Endothelial cell (in vitro differentiated cells): Measurements from ENCODE around the gene TFCP2L1. TPM values are rescaled to one million over a fixed set of nuclear protein-coding genes. Genes with fewer than 3 reads are reported as not detected.

Experiments used
- DNase-seq: peaks from one replicate; pipeline ENCODE4 v3.0.0; 2021; ENCODE audit warnings: low spot score
- H3K27ac Mint-ChIP-seq: one replicate; pipeline ENCODE4 v1.8.0; 2021; ENCODE audit warnings: mixed read lengths, inconsistent platforms; ENCODE audit not compliant: unreplicated experiment
- H3K27me3 Mint-ChIP-seq: one replicate; pipeline ENCODE4 v1.8.0; 2021; ENCODE audit warnings: mild to moderate bottlenecking, moderate library complexity, mixed read lengths, inconsistent platforms; ENCODE audit not compliant: unreplicated experiment
- H3K36me3 Mint-ChIP-seq: one replicate; pipeline ENCODE4 v1.8.0; 2021; ENCODE audit warnings: mild to moderate bottlenecking, low read depth, mixed read lengths, inconsistent platforms; ENCODE audit not compliant: unreplicated experiment
- H3K4me1 Mint-ChIP-seq: one replicate; pipeline ENCODE4 v1.8.0; 2021; ENCODE audit warnings: mild to moderate bottlenecking, mixed read lengths, inconsistent platforms; ENCODE audit not compliant: unreplicated experiment
- H3K4me3 Mint-ChIP-seq: one replicate; pipeline ENCODE4 v1.8.0; 2021; ENCODE audit warnings: mild to moderate bottlenecking, mixed read lengths, inconsistent platforms; ENCODE audit not compliant: unreplicated experiment
- H3K9me3 Mint-ChIP-seq: one replicate; pipeline ENCODE4 v1.8.0; 2021; ENCODE audit warnings: mixed read lengths, inconsistent platforms; ENCODE audit not compliant: unreplicated experiment
- CTCF ChIP-seq: fragments of 200-600 bp; sonication (generic); IDR thresholded peaks from one replicate; pipeline ENCODE4 v1.5.0; 2021; ENCODE audit warnings: antibody characterized with exemption; ENCODE audit not compliant: unreplicated experiment
- total RNA-seq: library from RNA; stranded (reverse); fragmentation: NEBNext Ultra II Directional; extraction: Animal tissue kit (Norgen Biotek cat#: 25700); gene quantifications from one replicate; pipeline ENCODE4 v1.2.1, GENCODE V29; 2021; ENCODE audit not compliant: unreplicated experiment

The TFCP2L1 gene
- total RNA-seq, 1 donor from 2014 or later = 1.7 TPM

GRCh38 chr2:121220995-121221394 lies 64.0 kb downstream of the TFCP2L1 start:
- Mint-ChIP-seq H3K27ac (no peak overlapping the region), H3K27me3 (peaks cover 2% of the 10 kb centered on the region), H3K4me1 (no peaks in the 10 kb centered on the region), H3K36me3 (no peaks in the 10 kb centered on the region), H3K4me3 (no peak overlapping the region), H3K9me3 (no peaks in the 10 kb centered on the region)
- no peak for TF ChIP-seq CTCF
- no peak for DNase-seq

- H3K36me3 Mint-ChIP-seq = no peaks in the 10 kb centered on the region
- H3K4me1 Mint-ChIP-seq = no peaks in the 10 kb centered on the region
- H3K27me3 Mint-ChIP-seq = peaks cover 2% of the 10 kb centered on the region
- H3K4me3 Mint-ChIP-seq = no peak overlapping the region
- no peak for TF ChIP-seq CTCF
- H3K27ac Mint-ChIP-seq = no peak overlapping the region
- no peak for DNase-seq
- H3K9me3 Mint-ChIP-seq = no peaks in the 10 kb centered on the region
Measured at GRCh38 chr2:121219866-121220265, 65.1 kb downstream of the TFCP2L1 start.

- no peak overlapping the region for H3K4me3 Mint-ChIP-seq
- peaks cover 2% of the 10 kb centered on the region for H3K27me3 Mint-ChIP-seq
- no peak for TF ChIP-seq CTCF
- no peaks in the 10 kb centered on the region for H3K36me3 Mint-ChIP-seq
- H3K9me3 Mint-ChIP-seq = no peaks in the 10 kb centered on the region
- no peak for DNase-seq
- no peak overlapping the region for H3K27ac Mint-ChIP-seq
- no peaks in the 10 kb centered on the region for H3K4me1 Mint-ChIP-seq
Measured at GRCh38 chr2:121218386-121218938, 66.5 kb downstream of the TFCP2L1 start.

GRCh38 chr2:121217627-121218026 lies 67.4 kb downstream of the TFCP2L1 start:
- Mint-ChIP-seq H3K9me3 (no peaks in the 10 kb centered on the region), H3K27ac (no peak overlapping the region), H3K4me3 (no peak overlapping the region), H3K27me3 (peaks cover 2% of the 10 kb centered on the region), H3K4me1 (no peaks in the 10 kb centered on the region), H3K36me3 (no peaks in the 10 kb centered on the region)
- no peak for TF ChIP-seq CTCF
- DNase-seq = no peak

GRCh38 chr2:121214296-121214695 lies 70.7 kb downstream of the TFCP2L1 start:
- TF ChIP-seq CTCF = no peak
- no peak overlapping the region for H3K27ac Mint-ChIP-seq
- H3K27me3 Mint-ChIP-seq = peaks cover 2% of the 10 kb centered on the region
- no peaks in the 10 kb centered on the region for H3K9me3 Mint-ChIP-seq
- no peak overlapping the region for H3K4me3 Mint-ChIP-seq
- H3K4me1 Mint-ChIP-seq = no peaks in the 10 kb centered on the region
- no peak for DNase-seq
- no peaks in the 10 kb centered on the region for H3K36me3 Mint-ChIP-seq
